NCI-H1436 (cell line): ENCODE measurements around the gene PRKCE.

Source experiments
- DNase-seq: peaks from one replicate; lab custom pipeline; 2025; lab: John Stamatoyannopoulos, UW

Gene PRKCE

GRCh38 chr2:46170611-46171350 lies 519.3 kb downstream of the PRKCE start:
- no peak for DNase-seq

- DNase-seq, result no peak
Measured at GRCh38 chr2:46171411-46171953, 520.0 kb downstream of the PRKCE start.

- DNase-seq, result no peak
Measured at GRCh38 chr2:46171996-46172546, 520.6 kb downstream of the PRKCE start.

- DNase-seq, result no peak
Measured at GRCh38 chr2:46173030-46173429, 521.6 kb downstream of the PRKCE start.

GRCh38 chr2:46173636-46174250 lies 522.3 kb downstream of the PRKCE start:
- DNase-seq, result no peak

- DNase-seq, result no peak
Measured at GRCh38 chr2:46174345-46175170, 523.1 kb downstream of the PRKCE start.

- DNase-seq, result no peak
Measured at GRCh38 chr2:46175419-46175818, 523.9 kb downstream of the PRKCE start.

GRCh38 chr2:46177461-46178089 lies 526.1 kb downstream of the PRKCE start:
- no peak for DNase-seq

GRCh38 chr2:46179037-46179621 lies 527.7 kb downstream of the PRKCE start:
- DNase-seq, result no peak

- no peak for DNase-seq
Measured at GRCh38 chr2:46180189-46180588, 528.7 kb downstream of the PRKCE start.

GRCh38 chr2:46181306-46181705 lies 529.8 kb downstream of the PRKCE start:
- DNase-seq, result no peak

GRCh38 chr2:46181789-46182530 lies 530.5 kb downstream of the PRKCE start:
- peak; percentile 22 for DNase-seq

GRCh38 chr2:46183426-46183825 lies 532.0 kb downstream of the PRKCE start:
- DNase-seq, result no peak

GRCh38 chr2:46184794-46185583 lies 533.5 kb downstream of the PRKCE start:
- no peak for DNase-seq

GRCh38 chr2:46187112-46187618 lies 535.7 kb downstream of the PRKCE start:
- no peak for DNase-seq

- no peak for DNase-seq
Measured at GRCh38 chr2:46188041-46188716, 536.7 kb downstream of the PRKCE start.

- no peak for DNase-seq
Measured at GRCh38 chr2:46193356-46193755, 541.9 kb downstream of the PRKCE start.

GRCh38 chr2:46193855-46194254 lies 542.4 kb downstream of the PRKCE start:
- DNase-seq, result no peak

- DNase-seq, result no peak
Measured at GRCh38 chr2:46194856-46195255, 543.4 kb downstream of the PRKCE start.
